OCI-LY7 (cell line): ENCODE results near the gene COL23A1.

Experiments
- EZH2phosphoT487 ChIP-seq: fragments of 200-600 bp; sonication (generic); IDR thresholded peaks from 2 replicates; pipeline ENCODE4 v1.6.1; 2018; ENCODE audit warnings: low read depth, borderline replicate concordance, mild to moderate bottlenecking, mixed run types, antibody characterized with exemption, low read length, moderate library complexity, mixed read lengths
- TF ChIP-seq, protein P1 (sequence below): fragments of 200-600 bp; sonication (generic); conservative IDR thresholded peaks from 2 replicates; pipeline ENCODE4 v1.5.1; 2014; ENCODE audit warnings: mild to moderate bottlenecking, antibody characterized with exemption, low read length, moderate library complexity, mixed read lengths

DNA sequence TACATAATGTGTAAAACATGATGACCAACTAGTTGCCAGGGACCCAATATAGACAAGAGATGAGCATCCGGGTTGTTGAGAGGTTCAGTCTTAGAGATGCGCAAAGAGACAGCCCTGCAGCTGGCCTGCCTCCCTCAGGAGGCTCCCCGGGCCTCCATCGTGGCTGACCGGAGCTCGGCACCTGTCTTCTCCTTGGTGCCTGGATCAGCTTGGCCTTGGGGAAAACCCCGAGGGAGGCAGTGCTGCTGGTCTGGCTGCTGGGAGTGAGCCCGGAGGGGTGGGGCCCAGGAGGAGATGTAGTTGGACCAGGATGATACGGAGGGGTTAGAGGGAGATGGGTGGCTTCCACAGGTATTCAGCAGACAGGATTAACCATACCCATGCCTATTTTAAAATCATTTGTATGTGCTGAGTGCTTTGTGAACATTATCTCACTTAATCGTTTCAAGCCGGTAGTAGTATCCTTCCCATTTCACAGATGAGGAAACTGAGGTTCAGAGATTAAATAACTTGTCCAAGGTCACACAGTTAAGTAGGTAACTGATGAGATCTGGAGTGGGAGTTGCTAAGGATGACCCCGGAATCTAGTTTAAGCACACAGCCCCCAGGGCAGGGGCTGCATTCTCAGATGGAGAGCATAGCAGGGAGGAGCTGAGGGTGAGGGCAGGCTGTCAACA, 173.8 kb downstream of the COL23A1 start:
- TF ChIP-seq, protein P1, sequence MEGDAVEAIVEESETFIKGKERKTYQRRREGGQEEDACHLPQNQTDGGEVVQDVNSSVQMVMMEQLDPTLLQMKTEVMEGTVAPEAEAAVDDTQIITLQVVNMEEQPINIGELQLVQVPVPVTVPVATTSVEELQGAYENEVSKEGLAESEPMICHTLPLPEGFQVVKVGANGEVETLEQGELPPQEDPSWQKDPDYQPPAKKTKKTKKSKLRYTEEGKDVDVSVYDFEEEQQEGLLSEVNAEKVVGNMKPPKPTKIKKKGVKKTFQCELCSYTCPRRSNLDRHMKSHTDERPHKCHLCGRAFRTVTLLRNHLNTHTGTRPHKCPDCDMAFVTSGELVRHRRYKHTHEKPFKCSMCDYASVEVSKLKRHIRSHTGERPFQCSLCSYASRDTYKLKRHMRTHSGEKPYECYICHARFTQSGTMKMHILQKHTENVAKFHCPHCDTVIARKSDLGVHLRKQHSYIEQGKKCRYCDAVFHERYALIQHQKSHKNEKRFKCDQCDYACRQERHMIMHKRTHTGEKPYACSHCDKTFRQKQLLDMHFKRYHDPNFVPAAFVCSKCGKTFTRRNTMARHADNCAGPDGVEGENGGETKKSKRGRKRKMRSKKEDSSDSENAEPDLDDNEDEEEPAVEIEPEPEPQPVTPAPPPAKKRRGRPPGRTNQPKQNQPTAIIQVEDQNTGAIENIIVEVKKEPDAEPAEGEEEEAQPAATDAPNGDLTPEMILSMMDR, result no peak
- TF ChIP-seq EZH2phosphoT487, result no peak
